Lower lobe of right lung (tissue), 2 donors: ENCODE measurements around the gene MANEAL. TPM values are rescaled to one million over a fixed set of nuclear protein-coding genes. Genes with fewer than 3 reads are reported as not detected.
A peak's percentile ranks its signal among the peaks of the same experiment; 100 is the strongest.

Experiments
- ATAC-seq, 2 donors: fragments of 200-7000 bp; cut with Tn5 transposase; one replicate each; pipeline ENCODE4 v1.9.1; 2020 to 2022; ENCODE audit warnings: mild to moderate bottlenecking in 2 of 2, moderate library complexity in 2 of 2
- DNase-seq: peaks from one replicate; pipeline ENCODE4 v3.0.0-alpha.2; 2020
- H3K27ac ChIP-seq: fragments of 200-600 bp; one replicate; pipeline ENCODE4 v1.8.0; 2022
- H3K27me3 ChIP-seq: fragments of 200-600 bp; one replicate; pipeline ENCODE4 v1.8.0; 2022; ENCODE audit warnings: low read depth
- H3K36me3 ChIP-seq: fragments of 200-600 bp; one replicate; pipeline ENCODE4 v1.8.0; 2022; ENCODE audit warnings: mild to moderate bottlenecking
- H3K4me1 ChIP-seq: fragments of 200-600 bp; one replicate; pipeline ENCODE4 v1.8.0; 2022
- H3K4me3 ChIP-seq: fragments of 200-600 bp; one replicate; pipeline ENCODE4 v1.8.0; 2022; ENCODE audit warnings: mild to moderate bottlenecking
- H3K9me3 ChIP-seq: fragments of 200-600 bp; one replicate; pipeline ENCODE4 v1.8.0; 2022
- CTCF ChIP-seq: fragments of 200-600 bp; IDR thresholded peaks from one replicate; pipeline ENCODE4 v1.8.0; 2022; ENCODE audit warnings: antibody characterized with exemption, mild to moderate bottlenecking
- intact Hi-C: fragments of 100-400 bp; cut with DNase I; formaldehyde crosslinking; loops from one replicate; pipeline ENCODE4 v1.11.0; 2022
- total RNA-seq: library from RNA; stranded (reverse); fragmentation: NEBNext Ultra II Directional; extraction: Animal tissue kit (Norgen Biotek cat#: 25700); gene quantifications from one replicate; pipeline ENCODE4 v1.2.1, GENCODE V29; 2021
- donor health status: DM: no; HTN: yes; CAD: no; lungs with severe emphysema.

The MANEAL gene
- total RNA-seq, 1 donor from 2014 or later: 4.9 TPM

GRCh38 chr1:37824001-37824400, 30.4 kb downstream of the MANEAL start:
- Histone ChIP-seq H3K9me3 (no peaks in the 10 kb centered on the region), H3K4me3 (no peak overlapping the region), H3K4me1 (no peaks in the 10 kb centered on the region), H3K27me3 (no peaks in the 10 kb centered on the region), H3K36me3 (peaks cover 89% of the 10 kb centered on the region), H3K27ac (no peak overlapping the region)
- intact Hi-C loops: no loop called here
- DNase-seq: no peak
- no peak for ATAC-seq
- no peak for TF ChIP-seq CTCF

- peaks cover 90% of the 10 kb centered on the region for H3K36me3 ChIP-seq
Measured at GRCh38 chr1:37825506-37825905, 31.9 kb downstream of the MANEAL start.

GRCh38 chr1:37828410-37829074, 34.9 kb downstream of the MANEAL start:
- no peak for DNase-seq
- H3K4me3 ChIP-seq: no peak overlapping the region
- ATAC-seq: no peak
- no peak overlapping the region for H3K27ac ChIP-seq
- H3K27me3 ChIP-seq: no peaks in the 10 kb centered on the region
- no peaks in the 10 kb centered on the region for H3K9me3 ChIP-seq
- intact Hi-C loops: no loop called here
- H3K4me1 ChIP-seq: no peaks in the 10 kb centered on the region
- peaks cover 90% of the 10 kb centered on the region for H3K36me3 ChIP-seq
- no peak for TF ChIP-seq CTCF

More at GRCh38 chr1:37825506-37825905, 31.9 kb downstream of the MANEAL start:
- Histone ChIP-seq H3K4me3 (no peak overlapping the region), H3K9me3 (no peaks in the 10 kb centered on the region), H3K27me3 (no peaks in the 10 kb centered on the region), H3K4me1 (no peaks in the 10 kb centered on the region), H3K27ac (no peak overlapping the region)
- no peak for TF ChIP-seq CTCF
- ATAC-seq: peak in 1 of 2 donors; percentile 57
- intact Hi-C loops: no loop called here
- no peak for DNase-seq

- Histone ChIP-seq H3K9me3 (no peaks in the 10 kb centered on the region), H3K4me3 (no peak overlapping the region), H3K4me1 (no peaks in the 10 kb centered on the region), H3K36me3 (peaks cover 92% of the 10 kb centered on the region), H3K27me3 (no peaks in the 10 kb centered on the region), H3K27ac (no peak overlapping the region)
- intact Hi-C loops: no loop called here
- TF ChIP-seq CTCF: no peak
- ATAC-seq: no peak
- no peak for DNase-seq
Measured at GRCh38 chr1:37831109-37831508, 37.5 kb downstream of the MANEAL start.

GRCh38 chr1:37831809-37832208, 38.2 kb downstream of the MANEAL start:
- Histone ChIP-seq H3K36me3 (peaks cover 93% of the 10 kb centered on the region), H3K4me1 (no peaks in the 10 kb centered on the region), H3K9me3 (no peaks in the 10 kb centered on the region), H3K27me3 (no peaks in the 10 kb centered on the region), H3K4me3 (no peak overlapping the region), H3K27ac (no peak overlapping the region)
- intact Hi-C loops: no loop called here
- no peak for DNase-seq
- no peak for ATAC-seq
- TF ChIP-seq CTCF: no peak
